A549 (cell line): ENCODE measurements around the gene FGF23.

Experiments used
- EP300 ChIP-seq, 2 experiments: fragments of >200 bp; sonication (Bioruptor Twin); formaldehyde crosslinking; IDR thresholded peaks; 2 replicates in 1 of 2; 3 replicates in 1 of 2; pipeline ENCODE4 v1.6.1; 2016 to 2017
- ESRRA ChIP-seq: fragments of 150-350 bp; IDR thresholded peaks from 2 replicates; pipeline ENCODE4 v1.6.1; 2014; ENCODE audit warnings: mild to moderate bottlenecking, low read length, borderline replicate concordance
- HDAC2 ChIP-seq: fragments of 200-600 bp; sonication (generic); IDR thresholded peaks from 2 replicates; pipeline ENCODE4 v1.6.1; 2016
- JUNB ChIP-seq: fragments of >200 bp; sonication (Bioruptor Twin); formaldehyde crosslinking; IDR thresholded peaks from 2 replicates; pipeline ENCODE4 v1.6.1; 2016
- KDM1A ChIP-seq: fragments of 200-600 bp; sonication (generic); IDR thresholded peaks from 2 replicates; pipeline ENCODE4 v1.6.1; 2016; ENCODE audit warnings: low read depth, mild to moderate bottlenecking
- RCOR1 ChIP-seq: fragments of 150-350 bp; IDR thresholded peaks from 2 replicates; pipeline ENCODE4 v1.6.1; 2014; ENCODE audit warnings: antibody characterized with exemption, low read length, low read depth
- SMC3 ChIP-seq: fragments of >200 bp; sonication (Bioruptor Twin); formaldehyde crosslinking; IDR thresholded peaks from 3 replicates; pipeline ENCODE4 v1.6.1; 2018; ENCODE audit warnings: inconsistent platforms
- USF2 ChIP-seq: fragments of 450-650 bp; IDR thresholded peaks from 2 replicates; pipeline ENCODE4 v1.6.1; 2014; ENCODE audit warnings: antibody characterized with exemption
- TF ChIP-seq, protein P1 (sequence below): fragments of >200 bp; sonication (Bioruptor Twin); formaldehyde crosslinking; IDR thresholded peaks from 3 replicates; pipeline ENCODE4 v1.5.1; 2016
- TF ChIP-seq, protein P2 (sequence below): fragments of 250-450 bp; sonication (Bioruptor Pico); IDR thresholded peaks from 2 replicates; pipeline ENCODE4 v1.5.0; 2021; ENCODE audit warnings: mild to moderate bottlenecking, moderate library complexity, borderline replicate concordance
- TF ChIP-seq, protein P3 (sequence below): IDR thresholded peaks from 2 replicates; pipeline ENCODE4 v1.6.1; 2012; ENCODE audit warnings: low read depth, borderline replicate concordance

DNA sequence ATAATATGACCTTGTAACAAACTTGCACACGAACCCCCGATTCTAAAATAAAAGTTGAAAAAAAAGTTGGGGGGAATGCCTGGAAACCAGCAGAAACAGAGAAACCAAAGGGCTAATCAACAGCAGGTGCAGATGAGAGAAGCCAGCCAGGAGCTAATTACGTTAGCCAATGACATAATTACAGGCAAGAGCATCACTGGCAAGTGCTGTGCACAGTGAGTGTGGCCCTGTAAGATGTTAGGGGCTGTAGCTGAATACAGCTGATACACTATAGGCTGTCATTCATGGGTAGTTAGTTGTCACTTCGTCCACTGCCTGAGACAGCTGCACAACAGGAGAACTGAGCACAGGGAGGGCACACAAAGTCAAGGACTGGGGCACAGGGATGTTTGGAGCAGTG is 7.3 kb upstream of the FGF23 start:
- TF ChIP-seq, protein P1, sequence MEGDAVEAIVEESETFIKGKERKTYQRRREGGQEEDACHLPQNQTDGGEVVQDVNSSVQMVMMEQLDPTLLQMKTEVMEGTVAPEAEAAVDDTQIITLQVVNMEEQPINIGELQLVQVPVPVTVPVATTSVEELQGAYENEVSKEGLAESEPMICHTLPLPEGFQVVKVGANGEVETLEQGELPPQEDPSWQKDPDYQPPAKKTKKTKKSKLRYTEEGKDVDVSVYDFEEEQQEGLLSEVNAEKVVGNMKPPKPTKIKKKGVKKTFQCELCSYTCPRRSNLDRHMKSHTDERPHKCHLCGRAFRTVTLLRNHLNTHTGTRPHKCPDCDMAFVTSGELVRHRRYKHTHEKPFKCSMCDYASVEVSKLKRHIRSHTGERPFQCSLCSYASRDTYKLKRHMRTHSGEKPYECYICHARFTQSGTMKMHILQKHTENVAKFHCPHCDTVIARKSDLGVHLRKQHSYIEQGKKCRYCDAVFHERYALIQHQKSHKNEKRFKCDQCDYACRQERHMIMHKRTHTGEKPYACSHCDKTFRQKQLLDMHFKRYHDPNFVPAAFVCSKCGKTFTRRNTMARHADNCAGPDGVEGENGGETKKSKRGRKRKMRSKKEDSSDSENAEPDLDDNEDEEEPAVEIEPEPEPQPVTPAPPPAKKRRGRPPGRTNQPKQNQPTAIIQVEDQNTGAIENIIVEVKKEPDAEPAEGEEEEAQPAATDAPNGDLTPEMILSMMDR, result no peak
- TF ChIP-seq USF2 (no peak), HDAC2 (no peak), SMC3 (no peak), EP300 (IDR thresholded peaks at IDR 0.05) (no peak), RCOR1 (no peak), JUNB (no peak), ESRRA (no peak), KDM1A (no peak)
- TF ChIP-seq, protein P2, sequence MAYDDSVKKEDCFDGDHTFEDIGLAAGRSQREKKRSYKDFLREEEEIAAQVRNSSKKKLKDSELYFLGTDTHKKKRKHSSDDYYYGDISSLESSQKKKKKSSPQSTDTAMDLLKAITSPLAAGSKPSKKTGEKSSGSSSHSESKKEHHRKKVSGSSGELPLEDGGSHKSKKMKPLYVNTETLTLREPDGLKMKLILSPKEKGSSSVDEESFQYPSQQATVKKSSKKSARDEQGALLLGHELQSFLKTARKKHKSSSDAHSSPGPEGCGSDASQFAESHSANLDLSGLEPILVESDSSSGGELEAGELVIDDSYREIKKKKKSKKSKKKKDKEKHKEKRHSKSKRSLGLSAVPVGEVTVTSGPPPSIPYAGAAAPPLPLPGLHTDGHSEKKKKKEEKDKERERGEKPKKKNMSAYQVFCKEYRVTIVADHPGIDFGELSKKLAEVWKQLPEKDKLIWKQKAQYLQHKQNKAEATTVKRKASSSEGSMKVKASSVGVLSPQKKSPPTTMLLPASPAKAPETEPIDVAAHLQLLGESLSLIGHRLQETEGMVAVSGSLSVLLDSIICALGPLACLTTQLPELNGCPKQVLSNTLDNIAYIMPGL (CRISPR knock-in tag), result no peak
- TF ChIP-seq, protein P3, sequence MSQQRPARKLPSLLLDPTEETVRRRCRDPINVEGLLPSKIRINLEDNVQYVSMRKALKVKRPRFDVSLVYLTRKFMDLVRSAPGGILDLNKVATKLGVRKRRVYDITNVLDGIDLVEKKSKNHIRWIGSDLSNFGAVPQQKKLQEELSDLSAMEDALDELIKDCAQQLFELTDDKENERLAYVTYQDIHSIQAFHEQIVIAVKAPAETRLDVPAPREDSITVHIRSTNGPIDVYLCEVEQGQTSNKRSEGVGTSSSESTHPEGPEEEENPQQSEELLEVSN, result no peak
